ENCODE data around the gene SH2D3C.

SH2D3C gene

DNA sequence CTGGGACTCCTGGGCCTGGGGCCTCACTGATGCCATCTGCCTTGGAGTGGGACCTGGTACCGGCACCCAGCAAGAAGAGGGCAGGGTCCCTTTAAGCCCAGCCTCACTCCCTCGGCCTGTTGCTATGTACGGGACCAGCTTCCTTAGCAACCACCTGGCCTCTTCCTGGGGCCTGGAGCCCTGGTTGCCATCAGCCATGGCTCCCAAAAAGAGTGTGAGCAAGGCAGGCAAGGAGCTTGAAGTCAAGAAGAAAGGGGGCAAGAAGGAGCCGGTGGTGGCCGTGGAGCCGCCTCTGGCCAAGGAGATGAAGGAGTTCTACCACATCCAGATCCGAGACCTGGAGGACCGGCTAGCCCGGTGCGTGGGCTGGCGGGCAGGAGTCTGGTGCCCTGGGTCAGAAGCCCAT, 71.6 kb downstream of the SH2D3C start, which contains the start of gene CFAP157:
CFAP157 (plus strand) TSS at position 153 of the 406 bp plus-strand sequence; CDS start at position 197, 44 bp downstream.
- no peak within 1 kb of the TSS for H2AFZ ChIP-seq (ENCODE audit: low read depth, low read length, severe bottlenecking)
- H3K27me3 ChIP-seq (ENCODE audit: low read length) = no peaks in the 10 kb centered on the region
- no peak within 1 kb of the TSS for H3K4me2 ChIP-seq (ENCODE audit: low read depth, low read length, poor library complexity, severe bottlenecking)
- TF ChIP-seq, protein P1, sequence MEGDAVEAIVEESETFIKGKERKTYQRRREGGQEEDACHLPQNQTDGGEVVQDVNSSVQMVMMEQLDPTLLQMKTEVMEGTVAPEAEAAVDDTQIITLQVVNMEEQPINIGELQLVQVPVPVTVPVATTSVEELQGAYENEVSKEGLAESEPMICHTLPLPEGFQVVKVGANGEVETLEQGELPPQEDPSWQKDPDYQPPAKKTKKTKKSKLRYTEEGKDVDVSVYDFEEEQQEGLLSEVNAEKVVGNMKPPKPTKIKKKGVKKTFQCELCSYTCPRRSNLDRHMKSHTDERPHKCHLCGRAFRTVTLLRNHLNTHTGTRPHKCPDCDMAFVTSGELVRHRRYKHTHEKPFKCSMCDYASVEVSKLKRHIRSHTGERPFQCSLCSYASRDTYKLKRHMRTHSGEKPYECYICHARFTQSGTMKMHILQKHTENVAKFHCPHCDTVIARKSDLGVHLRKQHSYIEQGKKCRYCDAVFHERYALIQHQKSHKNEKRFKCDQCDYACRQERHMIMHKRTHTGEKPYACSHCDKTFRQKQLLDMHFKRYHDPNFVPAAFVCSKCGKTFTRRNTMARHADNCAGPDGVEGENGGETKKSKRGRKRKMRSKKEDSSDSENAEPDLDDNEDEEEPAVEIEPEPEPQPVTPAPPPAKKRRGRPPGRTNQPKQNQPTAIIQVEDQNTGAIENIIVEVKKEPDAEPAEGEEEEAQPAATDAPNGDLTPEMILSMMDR (IDR thresholded peaks at IDR 0.05; ENCODE audit: insufficient read depth, low read length, poor library complexity, severe bottlenecking) = no peak
- no peak for TF ChIP-seq EZH2phosphoT487 (conservative IDR thresholded peaks at IDR 0.05; ENCODE audit: low read length)
- H3K9me2 ChIP-seq (replicated peaks; ENCODE audit: insufficient read depth, low read length) = no peaks in the 10 kb centered on the region
- no peaks in the 10 kb centered on the region for H3K79me2 ChIP-seq (ENCODE audit: insufficient read depth, low read length)
- no peaks in the 10 kb centered on the region for H4K20me1 ChIP-seq (ENCODE audit: low read depth, low read length)
- no peak within 1 kb of the TSS for H3K27ac ChIP-seq (ENCODE audit: low read depth, low read length)
- no peak within 1 kb of the TSS for H3K9ac ChIP-seq (ENCODE audit: low read length)
- no peaks in the 10 kb centered on the region; the same call in 1 of the 2 replicates for H3K9me3 ChIP-seq (ENCODE audit: insufficient read depth, low read length)
- H3K36me3 ChIP-seq (ENCODE audit: low read length) = no peaks in the 10 kb centered on the region
- H3K4me3 ChIP-seq (ENCODE audit: insufficient read depth, low read length, poor library complexity, severe bottlenecking) = no peak within 1 kb of the TSS
- no peaks in the 10 kb centered on the region for H3F3A ChIP-seq (ENCODE audit: insufficient read depth)

DNA sequence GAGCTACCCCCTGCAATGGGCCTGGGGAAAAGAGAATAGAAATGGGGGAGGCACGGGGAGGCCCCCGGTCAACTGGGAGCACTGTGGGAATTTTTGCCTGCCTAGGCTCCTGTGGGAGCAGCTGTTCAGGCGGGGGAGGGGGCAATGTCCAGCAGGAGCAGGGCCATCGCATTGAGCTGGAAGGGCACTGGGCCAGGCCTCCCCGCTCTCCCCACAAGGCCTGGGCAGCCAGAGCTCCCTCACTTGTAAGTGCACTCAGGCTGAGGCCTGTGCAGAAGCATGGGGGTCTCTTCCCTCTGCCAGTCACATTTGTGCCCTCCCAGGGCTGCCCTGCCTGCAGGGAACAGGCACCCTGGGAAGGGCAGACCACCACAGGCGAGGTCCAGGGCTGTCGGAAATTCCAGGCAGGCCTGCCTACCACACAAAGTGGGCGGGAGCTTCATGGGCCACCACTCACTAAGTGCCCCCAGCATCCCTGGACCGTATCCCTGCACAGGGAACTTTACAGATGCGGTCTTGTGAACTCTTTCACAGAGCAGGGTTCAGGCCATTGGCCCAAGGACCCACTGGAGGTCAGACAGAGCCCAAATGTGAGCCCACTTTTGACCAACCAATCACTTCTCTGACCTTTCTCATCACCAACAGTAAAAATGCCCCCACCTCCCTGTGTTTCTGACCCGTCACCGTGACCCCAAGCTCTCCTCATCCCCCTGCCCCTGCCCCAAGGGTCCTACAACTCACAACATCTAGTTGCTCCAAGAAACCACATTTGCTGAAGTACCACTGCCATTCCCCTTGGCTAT, 72.7 kb downstream of the SH2D3C start:
- no peak overlapping the region for H2AFZ ChIP-seq (ENCODE audit: low read depth, low read length, severe bottlenecking)
- no peaks in the 10 kb centered on the region for H3K9me2 ChIP-seq (replicated peaks; ENCODE audit: insufficient read depth, low read length)
- H3K4me2 ChIP-seq (ENCODE audit: low read depth, low read length, poor library complexity, severe bottlenecking) = no peak overlapping the region
- H3K9ac ChIP-seq (ENCODE audit: low read length) = no peak overlapping the region
- H3K36me3 ChIP-seq (ENCODE audit: low read length) = no peaks in the 10 kb centered on the region
- no peaks in the 10 kb centered on the region for H3K79me2 ChIP-seq (ENCODE audit: insufficient read depth, low read length)
- TF ChIP-seq, protein P1 (IDR thresholded peaks at IDR 0.05; ENCODE audit: insufficient read depth, low read length, poor library complexity, severe bottlenecking) = no peak
- H3K27me3 ChIP-seq (ENCODE audit: low read length) = no peaks in the 10 kb centered on the region
- H3F3A ChIP-seq (ENCODE audit: insufficient read depth) = no peaks in the 10 kb centered on the region
- no peak overlapping the region for H3K27ac ChIP-seq (ENCODE audit: low read depth, low read length)
- no peaks in the 10 kb centered on the region; the same call in 1 of the 2 replicates for H3K9me3 ChIP-seq (ENCODE audit: insufficient read depth, low read length)
- H3K4me3 ChIP-seq (ENCODE audit: insufficient read depth, low read length, poor library complexity, severe bottlenecking) = no peak overlapping the region
- no peaks in the 10 kb centered on the region for H4K20me1 ChIP-seq (ENCODE audit: low read depth, low read length)

DNA sequence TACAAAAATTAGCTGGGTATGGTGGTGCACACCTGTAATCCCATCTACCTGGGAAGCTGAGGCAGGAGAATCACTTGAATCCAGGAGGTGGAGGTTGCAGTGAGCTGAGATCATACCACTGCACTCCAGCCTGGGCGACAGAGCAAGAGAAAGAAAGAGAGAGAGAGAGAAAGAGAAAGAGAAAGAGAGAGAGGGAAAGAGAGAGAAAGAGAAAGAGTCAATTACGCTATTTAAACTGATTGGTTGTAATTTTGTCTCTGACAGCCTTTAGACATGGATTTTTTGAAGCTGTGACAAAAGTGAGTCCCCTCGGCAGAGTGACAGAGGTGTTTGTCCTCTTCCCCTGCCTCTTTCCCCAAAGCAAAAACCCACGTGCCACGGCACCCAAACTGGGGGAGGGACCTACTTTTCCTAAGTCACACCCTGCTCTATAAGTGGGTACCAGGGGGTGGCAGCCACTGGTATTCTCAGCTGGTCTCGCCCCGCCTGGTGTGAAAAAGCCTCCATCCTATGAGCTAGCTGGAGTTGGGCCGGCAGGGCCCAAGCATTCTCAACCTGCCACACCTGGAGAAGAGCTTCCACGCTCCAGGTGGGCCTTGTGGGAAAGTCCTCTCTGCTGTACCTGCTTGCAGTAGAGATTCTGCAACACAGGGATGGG, 75.0 kb downstream of the SH2D3C start:
- Histone ChIP-seq H3K9me3 (ENCODE audit: insufficient read depth, low read length) (no peaks in the 10 kb centered on the region), H3K4me3 (ENCODE audit: insufficient read depth, low read length, poor library complexity, severe bottlenecking) (no peak overlapping the region), H2AFZ (ENCODE audit: low read depth, low read length, severe bottlenecking) (no peak overlapping the region), H3K4me2 (ENCODE audit: low read depth, low read length, poor library complexity, severe bottlenecking) (no peak overlapping the region), H3F3A (ENCODE audit: insufficient read depth) (no peaks in the 10 kb centered on the region), H3K36me3 (ENCODE audit: low read length) (no peaks in the 10 kb centered on the region), H3K27me3 (ENCODE audit: low read length) (no peaks in the 10 kb centered on the region), H4K20me1 (ENCODE audit: low read depth, low read length) (no peaks in the 10 kb centered on the region), H3K27ac (ENCODE audit: low read depth, low read length) (no peak overlapping the region), H3K79me2 (ENCODE audit: insufficient read depth, low read length) (no peaks in the 10 kb centered on the region), H3K9ac (ENCODE audit: low read length) (no peak overlapping the region), H3K9me2 (replicated peaks; ENCODE audit: insufficient read depth, low read length) (no peaks in the 10 kb centered on the region)
- TF ChIP-seq EZH2phosphoT487 (conservative IDR thresholded peaks at IDR 0.05; ENCODE audit: low read length) = no peak
- TF ChIP-seq, protein P1 (IDR thresholded peaks at IDR 0.05; ENCODE audit: insufficient read depth, low read length, poor library complexity, severe bottlenecking) = no peak

All from SU-DHL-6 (cell line).